K562 (cell line): ENCODE data around the gene UIMC1. TPM values are rescaled to one million over a fixed set of nuclear protein-coding genes. Genes with fewer than 3 reads are reported as not detected.
A peak's percentile ranks its signal among the peaks of the same experiment; 100 is the strongest.

Source experiments
- ATF7 ChIP-seq: fragments of 450-650 bp; IDR thresholded peaks from 2 replicates; pipeline ENCODE4 v1.7.1; 2014; ENCODE audit warnings: mild to moderate bottlenecking, moderate library complexity
- FOXJ3 ChIP-seq: sonication (generic); formaldehyde crosslinking; IDR thresholded peaks from 2 replicates; pipeline ENCODE4 v1.4.0; 2020; ENCODE audit warnings: mild to moderate bottlenecking, missing genetic modification reagents
- NR4A1 ChIP-seq, 2 experiments: fragments of 250-450 bp in 1 of 2; fragments of 450-650 bp in 1 of 2; sonication (Bioruptor Pico) in 1 of 2; IDR thresholded peaks; 2 replicates each; pipeline versions ENCODE4 v1.4.0 to v1.6.1; 2016 to 2020; ENCODE audit warnings: mild to moderate bottlenecking in 2 of 2, missing compliant biosample characterization in 1 of 2, missing genetic modification characterization in 1 of 2, moderate library complexity in 1 of 2
- SUPT5H ChIP-seq: fragments of 450-650 bp; IDR thresholded peaks from 2 replicates; pipeline ENCODE4 v1.6.1; 2016
- ZNF121 ChIP-seq: sonication (generic); formaldehyde crosslinking; conservative IDR thresholded peaks from 2 replicates; pipeline ENCODE4 v1.8.0; 2022; ENCODE audit warnings: missing genetic modification reagents
- ZNF165 ChIP-seq: fragments of 250-450 bp; sonication (Bioruptor Pico); IDR thresholded peaks from 2 replicates; pipeline ENCODE4 v1.4.0; 2020; ENCODE audit warnings: borderline replicate concordance
- ZNF561 ChIP-seq: fragments of 450-650 bp; formaldehyde crosslinking; conservative IDR thresholded peaks from 2 replicates; pipeline ENCODE4 v1.4.0; 2020; ENCODE audit warnings: mild to moderate bottlenecking, moderate library complexity
- ZNF764 ChIP-seq: fragments of 250-450 bp; sonication (Bioruptor Pico); IDR thresholded peaks from 2 replicates; pipeline ENCODE4 v1.4.0; 2020; ENCODE audit warnings: low read depth, mild to moderate bottlenecking, moderate library complexity
- polyA plus RNA-seq, 8 experiments: library from polyadenylated mRNA; depleted of rRNA in 4 of 8; stranded (reverse) in 5 of 8; unstranded in 3 of 8; fragments of >200 nt; fragmentation: Nextera tagmentation in 2 of 8; fragmentation: Illumina TruSeq in 1 of 8; extraction: Ambion mirVana in 2 of 8; extraction: Trizol in 1 of 8; gene quantifications; 2 replicates each; pipeline versions ENCODE4 v1.2.1 to v1.2.3, GENCODE V29; 2011 to 2014; ENCODE audit warnings: inconsistent platforms in 1 of 8, missing spikeins in 1 of 8
- total RNA-seq, 7 experiments: library from RNA; depleted of rRNA in 6 of 7; stranded (reverse); fragments of >200 nt in 6 of 7; fragmentation: Illumina TruSeq in 2 of 7; extraction: Trizol in 2 of 7; gene quantifications; 2 replicates each; pipeline versions ENCODE4 v1.2.1 to v1.2.3, GENCODE V29; 2011 to 2021; ENCODE audit warnings: low replicate concordance in 1 of 7
- TF ChIP-seq, protein P1 (sequence below): sonication (generic); formaldehyde crosslinking; IDR thresholded peaks from 2 replicates; pipeline ENCODE4 v1.8.1; 2023; ENCODE audit warnings: missing genetic modification reagents, mild to moderate bottlenecking, borderline replicate concordance
- TF ChIP-seq, protein P2 (sequence below): sonication (generic); formaldehyde crosslinking; IDR thresholded peaks from 2 replicates; pipeline ENCODE4 v1.8.1; 2023; ENCODE audit warnings: mild to moderate bottlenecking, missing genetic modification reagents
- TF ChIP-seq, protein P3 (sequence below): fragments of 250-450 bp; sonication (Bioruptor Pico); IDR thresholded peaks from 2 replicates; pipeline ENCODE4 v1.5.0; 2021; ENCODE audit warnings: mild to moderate bottlenecking, borderline replicate concordance
- TF ChIP-seq, protein P4 (sequence below): sonication (generic); formaldehyde crosslinking; IDR thresholded peaks from 2 replicates; pipeline ENCODE4 v1.8.0; 2022; ENCODE audit warnings: mild to moderate bottlenecking, missing genetic modification reagents
- TF ChIP-seq, protein P5 (sequence below): IDR thresholded peaks from 3 replicates; pipeline ENCODE4 v1.6.1; 2011; ENCODE audit warnings: borderline replicate concordance, mild to moderate bottlenecking; ENCODE audit not compliant: insufficient read length, insufficient read depth

The UIMC1 gene
- total and polyA plus RNA-seq, 9 of the 15 experiments (the other 6 are each of a cell fraction or from before 2014, with no cell fraction given) = 14.9 to 51.7 (median 36.8) TPM

DNA sequence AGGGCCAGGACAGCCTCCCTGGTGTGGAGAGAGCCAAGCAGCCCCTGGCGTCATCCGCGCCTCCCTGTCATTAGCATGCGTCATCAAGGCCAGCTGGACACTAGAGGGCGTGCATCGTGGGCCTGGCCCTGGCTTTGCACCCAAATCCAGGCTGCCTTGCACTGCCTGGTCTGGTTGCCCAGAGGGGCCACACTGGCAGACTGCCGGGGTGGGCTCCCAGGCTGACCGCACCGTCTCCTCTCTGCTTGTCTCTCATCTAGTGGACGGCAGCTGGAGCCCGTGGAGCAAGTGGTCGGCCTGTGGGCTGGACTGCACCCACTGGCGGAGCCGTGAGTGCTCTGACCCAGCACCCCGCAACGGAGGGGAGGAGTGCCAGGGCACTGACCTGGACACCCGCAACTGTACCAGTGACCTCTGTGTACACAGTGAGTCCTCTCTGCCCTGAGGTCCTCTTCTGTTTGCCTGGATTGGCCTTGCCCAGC lies 136.4 kb downstream of the UIMC1 start (continued):
- TF ChIP-seq, protein P1, sequence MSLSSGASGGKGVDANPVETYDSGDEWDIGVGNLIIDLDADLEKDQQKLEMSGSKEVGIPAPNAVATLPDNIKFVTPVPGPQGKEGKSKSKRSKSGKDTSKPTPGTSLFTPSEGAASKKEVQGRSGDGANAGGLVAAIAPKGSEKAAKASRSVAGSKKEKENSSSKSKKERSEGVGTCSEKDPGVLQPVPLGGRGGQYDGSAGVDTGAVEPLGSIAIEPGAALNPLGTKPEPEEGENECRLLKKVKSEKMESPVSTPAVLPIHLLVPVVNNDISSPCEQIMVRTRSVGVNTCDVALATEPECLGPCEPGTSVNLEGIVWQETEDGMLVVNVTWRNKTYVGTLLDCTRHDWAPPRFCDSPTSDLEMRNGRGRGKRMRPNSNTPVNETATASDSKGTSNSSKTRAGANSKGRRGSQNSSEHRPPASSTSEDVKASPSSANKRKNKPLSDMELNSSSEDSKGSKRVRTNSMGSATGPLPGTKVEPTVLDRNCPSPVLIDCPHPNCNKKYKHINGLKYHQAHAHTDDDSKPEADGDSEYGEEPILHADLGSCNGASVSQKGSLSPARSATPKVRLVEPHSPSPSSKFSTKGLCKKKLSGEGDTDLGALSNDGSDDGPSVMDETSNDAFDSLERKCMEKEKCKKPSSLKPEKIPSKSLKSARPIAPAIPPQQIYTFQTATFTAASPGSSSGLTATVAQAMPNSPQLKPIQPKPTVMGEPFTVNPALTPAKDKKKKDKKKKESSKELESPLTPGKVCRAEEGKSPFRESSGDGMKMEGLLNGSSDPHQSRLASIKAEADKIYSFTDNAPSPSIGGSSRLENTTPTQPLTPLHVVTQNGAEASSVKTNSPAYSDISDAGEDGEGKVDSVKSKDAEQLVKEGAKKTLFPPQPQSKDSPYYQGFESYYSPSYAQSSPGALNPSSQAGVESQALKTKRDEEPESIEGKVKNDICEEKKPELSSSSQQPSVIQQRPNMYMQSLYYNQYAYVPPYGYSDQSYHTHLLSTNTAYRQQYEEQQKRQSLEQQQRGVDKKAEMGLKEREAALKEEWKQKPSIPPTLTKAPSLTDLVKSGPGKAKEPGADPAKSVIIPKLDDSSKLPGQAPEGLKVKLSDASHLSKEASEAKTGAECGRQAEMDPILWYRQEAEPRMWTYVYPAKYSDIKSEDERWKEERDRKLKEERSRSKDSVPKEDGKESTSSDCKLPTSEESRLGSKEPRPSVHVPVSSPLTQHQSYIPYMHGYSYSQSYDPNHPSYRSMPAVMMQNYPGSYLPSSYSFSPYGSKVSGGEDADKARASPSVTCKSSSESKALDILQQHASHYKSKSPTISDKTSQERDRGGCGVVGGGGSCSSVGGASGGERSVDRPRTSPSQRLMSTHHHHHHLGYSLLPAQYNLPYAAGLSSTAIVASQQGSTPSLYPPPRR = no peak
- TF ChIP-seq, protein P2, sequence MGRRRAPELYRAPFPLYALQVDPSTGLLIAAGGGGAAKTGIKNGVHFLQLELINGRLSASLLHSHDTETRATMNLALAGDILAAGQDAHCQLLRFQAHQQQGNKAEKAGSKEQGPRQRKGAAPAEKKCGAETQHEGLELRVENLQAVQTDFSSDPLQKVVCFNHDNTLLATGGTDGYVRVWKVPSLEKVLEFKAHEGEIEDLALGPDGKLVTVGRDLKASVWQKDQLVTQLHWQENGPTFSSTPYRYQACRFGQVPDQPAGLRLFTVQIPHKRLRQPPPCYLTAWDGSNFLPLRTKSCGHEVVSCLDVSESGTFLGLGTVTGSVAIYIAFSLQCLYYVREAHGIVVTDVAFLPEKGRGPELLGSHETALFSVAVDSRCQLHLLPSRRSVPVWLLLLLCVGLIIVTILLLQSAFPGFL (CRISPR knock-in tag) = no peak
- TF ChIP-seq ZNF121 (CRISPR knock-in tag) (no peak), ZNF561 (CRISPR knock-in tag) (no peak), SUPT5H (no peak), ATF7 (peak; percentile 74), NR4A1 (CRISPR knock-in tag; IDR thresholded peaks at IDR 0.05) (no peak), NR4A1 (tag; IDR thresholded peaks at IDR 0.05) (no peak), ZNF764 (no peak), FOXJ3 (CRISPR knock-in tag) (no peak), ZNF165 (CRISPR knock-in tag) (no peak)
- TF ChIP-seq, protein P3, sequence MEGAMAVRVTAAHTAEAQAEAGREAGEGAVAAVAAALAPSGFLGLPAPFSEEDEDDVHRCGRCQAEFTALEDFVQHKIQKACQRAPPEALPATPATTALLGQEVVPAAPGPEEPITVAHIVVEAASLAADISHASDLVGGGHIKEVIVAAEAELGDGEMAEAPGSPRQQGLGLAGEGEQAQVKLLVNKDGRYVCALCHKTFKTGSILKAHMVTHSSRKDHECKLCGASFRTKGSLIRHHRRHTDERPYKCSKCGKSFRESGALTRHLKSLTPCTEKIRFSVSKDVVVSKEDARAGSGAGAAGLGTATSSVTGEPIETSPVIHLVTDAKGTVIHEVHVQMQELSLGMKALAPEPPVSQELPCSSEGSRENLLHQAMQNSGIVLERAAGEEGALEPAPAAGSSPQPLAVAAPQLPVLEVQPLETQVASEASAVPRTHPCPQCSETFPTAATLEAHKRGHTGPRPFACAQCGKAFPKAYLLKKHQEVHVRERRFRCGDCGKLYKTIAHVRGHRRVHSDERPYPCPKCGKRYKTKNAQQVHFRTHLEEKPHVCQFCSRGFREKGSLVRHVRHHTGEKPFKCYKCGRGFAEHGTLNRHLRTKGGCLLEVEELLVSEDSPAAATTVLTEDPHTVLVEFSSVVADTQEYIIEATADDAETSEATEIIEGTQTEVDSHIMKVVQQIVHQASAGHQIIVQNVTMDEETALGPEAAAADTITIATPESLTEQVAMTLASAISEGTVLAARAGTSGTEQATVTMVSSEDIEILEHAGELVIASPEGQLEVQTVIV = no peak
- TF ChIP-seq, protein P4, sequence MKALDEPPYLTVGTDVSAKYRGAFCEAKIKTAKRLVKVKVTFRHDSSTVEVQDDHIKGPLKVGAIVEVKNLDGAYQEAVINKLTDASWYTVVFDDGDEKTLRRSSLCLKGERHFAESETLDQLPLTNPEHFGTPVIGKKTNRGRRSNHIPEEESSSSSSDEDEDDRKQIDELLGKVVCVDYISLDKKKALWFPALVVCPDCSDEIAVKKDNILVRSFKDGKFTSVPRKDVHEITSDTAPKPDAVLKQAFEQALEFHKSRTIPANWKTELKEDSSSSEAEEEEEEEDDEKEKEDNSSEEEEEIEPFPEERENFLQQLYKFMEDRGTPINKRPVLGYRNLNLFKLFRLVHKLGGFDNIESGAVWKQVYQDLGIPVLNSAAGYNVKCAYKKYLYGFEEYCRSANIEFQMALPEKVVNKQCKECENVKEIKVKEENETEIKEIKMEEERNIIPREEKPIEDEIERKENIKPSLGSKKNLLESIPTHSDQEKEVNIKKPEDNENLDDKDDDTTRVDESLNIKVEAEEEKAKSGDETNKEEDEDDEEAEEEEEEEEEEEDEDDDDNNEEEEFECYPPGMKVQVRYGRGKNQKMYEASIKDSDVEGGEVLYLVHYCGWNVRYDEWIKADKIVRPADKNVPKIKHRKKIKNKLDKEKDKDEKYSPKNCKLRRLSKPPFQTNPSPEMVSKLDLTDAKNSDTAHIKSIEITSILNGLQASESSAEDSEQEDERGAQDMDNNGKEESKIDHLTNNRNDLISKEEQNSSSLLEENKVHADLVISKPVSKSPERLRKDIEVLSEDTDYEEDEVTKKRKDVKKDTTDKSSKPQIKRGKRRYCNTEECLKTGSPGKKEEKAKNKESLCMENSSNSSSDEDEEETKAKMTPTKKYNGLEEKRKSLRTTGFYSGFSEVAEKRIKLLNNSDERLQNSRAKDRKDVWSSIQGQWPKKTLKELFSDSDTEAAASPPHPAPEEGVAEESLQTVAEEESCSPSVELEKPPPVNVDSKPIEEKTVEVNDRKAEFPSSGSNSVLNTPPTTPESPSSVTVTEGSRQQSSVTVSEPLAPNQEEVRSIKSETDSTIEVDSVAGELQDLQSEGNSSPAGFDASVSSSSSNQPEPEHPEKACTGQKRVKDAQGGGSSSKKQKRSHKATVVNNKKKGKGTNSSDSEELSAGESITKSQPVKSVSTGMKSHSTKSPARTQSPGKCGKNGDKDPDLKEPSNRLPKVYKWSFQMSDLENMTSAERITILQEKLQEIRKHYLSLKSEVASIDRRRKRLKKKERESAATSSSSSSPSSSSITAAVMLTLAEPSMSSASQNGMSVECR (CRISPR knock-in tag) = 0 out of 2 replicates have a peak, but pooled peaks have one; percentile 3
- TF ChIP-seq, protein P5, sequence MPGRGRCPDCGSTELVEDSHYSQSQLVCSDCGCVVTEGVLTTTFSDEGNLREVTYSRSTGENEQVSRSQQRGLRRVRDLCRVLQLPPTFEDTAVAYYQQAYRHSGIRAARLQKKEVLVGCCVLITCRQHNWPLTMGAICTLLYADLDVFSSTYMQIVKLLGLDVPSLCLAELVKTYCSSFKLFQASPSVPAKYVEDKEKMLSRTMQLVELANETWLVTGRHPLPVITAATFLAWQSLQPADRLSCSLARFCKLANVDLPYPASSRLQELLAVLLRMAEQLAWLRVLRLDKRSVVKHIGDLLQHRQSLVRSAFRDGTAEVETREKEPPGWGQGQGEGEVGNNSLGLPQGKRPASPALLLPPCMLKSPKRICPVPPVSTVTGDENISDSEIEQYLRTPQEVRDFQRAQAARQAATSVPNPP = no peak
